GM20000 (cell line): ENCODE results near the gene CRYBG2.

Experiments used
- DNase-seq: peaks from one replicate; pipeline ENCODE4 v3.0.0; 2012; ENCODE audit warnings: low spot score
- CTCF ChIP-seq: IDR thresholded peaks from 2 replicates; pipeline ENCODE4 v1.5.1; 2012; ENCODE audit warnings: mild to moderate bottlenecking, control low read depth; ENCODE audit errors: extremely low read depth, missing control alignments

CRYBG2 gene, protein sequence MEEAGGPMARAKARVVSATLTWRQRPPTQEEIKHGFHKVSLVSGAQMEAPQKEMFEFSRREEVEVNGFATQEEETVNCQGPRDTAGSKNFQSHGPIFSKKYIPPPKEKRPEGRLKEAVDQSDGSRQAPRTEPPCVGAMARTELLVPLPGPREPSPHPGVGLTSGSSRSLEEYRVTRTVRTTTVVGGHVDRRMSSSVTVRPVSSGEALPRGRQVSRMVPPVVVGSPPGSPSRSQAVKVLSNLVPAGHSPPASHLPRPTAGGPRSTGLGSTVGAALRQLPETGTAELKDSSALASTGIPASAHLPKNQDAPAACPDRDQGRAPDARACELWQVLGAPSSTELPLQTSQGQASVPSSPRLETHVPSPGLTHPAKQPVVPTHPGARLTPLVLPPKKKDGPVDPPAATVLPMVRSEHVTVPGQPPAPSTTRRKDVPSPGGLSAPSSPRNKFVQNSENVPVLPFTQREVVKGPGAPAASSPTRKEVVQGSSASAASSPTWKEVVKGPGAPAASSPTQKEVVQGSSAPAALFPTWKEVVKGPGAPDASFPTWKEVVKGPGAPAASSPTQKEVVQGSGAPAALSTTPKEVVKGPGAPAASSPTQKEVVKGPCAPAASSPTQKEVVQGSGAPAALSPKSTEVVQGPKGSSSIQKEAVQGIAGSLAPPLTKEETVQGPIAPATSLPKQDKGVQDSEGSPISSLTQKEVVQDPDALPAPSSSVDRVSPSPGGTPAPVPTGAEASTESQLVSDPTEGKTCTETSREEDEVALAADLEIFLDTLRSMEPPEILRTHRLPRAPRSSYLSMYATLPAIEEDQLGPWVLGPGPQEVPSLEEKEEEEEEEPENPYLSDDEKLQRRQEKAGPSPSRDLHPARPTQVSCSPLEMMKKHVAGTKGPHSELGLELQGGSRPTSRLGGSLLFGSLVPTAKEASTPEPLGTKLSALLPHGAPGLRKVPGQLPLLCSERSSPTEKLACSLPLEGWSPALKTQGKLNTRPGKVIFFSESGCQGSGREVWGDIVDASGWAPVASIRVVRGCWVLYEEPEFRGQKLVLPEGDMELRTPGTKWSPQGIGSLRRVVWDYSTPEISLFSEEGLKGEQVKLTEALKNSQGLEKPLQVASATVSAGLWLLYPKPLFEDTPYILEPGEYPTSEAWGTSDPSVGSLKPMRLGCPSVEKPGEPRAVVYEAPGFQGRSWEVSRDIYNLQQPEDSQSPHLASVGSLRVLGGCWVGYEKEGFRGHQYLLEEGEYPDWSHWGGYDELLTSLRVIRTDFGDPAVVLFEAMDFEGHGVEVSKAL (N-terminal part only)

DNA sequence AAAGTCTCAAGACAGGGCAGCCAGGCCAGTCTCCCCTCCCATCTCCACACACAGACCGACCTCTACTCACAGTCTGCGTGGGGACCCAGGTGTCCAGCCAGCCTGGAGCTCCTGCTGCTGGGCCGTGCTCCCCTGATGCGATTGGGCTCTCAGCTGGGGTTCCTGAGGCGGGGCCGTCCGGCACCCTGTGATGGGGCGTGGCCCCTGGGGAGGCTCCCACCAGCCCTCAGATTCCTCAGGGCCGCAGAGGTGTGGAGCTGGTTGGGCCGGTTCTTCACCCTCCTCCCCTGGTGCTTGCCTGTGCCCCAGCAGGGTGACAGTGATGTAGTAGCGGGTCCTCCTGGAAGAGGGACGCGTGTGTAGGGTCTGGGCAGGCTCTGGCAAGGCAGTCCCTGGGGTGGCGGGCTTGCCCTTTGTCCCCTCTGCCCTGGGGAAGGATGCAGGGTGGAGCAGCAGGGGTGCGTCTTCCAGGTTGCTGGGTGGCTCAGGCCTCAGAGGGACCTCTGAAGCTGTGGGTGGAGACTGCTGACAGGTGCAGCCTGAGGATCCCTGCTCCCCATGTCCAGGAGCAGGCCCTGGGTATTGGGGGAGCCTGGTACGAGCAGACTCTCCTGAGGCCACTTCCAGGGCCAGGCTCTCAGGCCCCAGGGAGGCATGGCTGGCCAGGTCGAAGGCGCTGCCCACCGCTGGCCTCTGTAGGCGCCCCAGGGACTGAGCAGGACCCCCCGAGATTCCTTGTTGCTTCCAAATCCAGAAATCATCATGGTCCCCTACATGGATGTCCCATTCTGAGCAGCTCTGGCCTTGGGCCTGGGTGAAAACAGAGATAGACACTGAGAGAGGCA, at the start of gene CRYBG2:
CRYBG2 (minus strand) TSS at position 155 of the 845 bp plus-strand sequence. CDS start 7,473 bp downstream, outside the sequence.
- no peak for TF ChIP-seq CTCF
- no peak for DNase-seq

DNA sequence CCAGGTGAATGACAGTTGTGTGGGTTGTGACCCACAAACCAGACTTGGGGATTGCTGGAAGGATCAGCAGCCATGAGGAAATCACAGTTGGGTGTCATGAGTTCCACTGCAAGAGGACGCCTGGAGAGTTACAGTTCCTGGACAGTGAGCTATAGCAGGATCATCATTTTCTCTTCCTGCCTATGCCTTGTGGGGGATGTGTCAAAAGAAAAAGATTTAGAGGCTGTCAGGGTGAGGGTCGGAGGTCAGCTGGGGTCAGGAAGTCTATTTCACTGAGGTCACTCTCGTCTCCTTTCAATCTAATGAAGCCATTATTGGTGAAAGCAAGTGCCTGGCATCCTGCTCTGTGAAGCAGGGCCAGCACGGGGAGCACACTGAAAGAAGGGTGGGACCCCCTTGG, 49.7 kb upstream of the CRYBG2 start:
- TF ChIP-seq CTCF = no peak
- no peak for DNase-seq

DNA sequence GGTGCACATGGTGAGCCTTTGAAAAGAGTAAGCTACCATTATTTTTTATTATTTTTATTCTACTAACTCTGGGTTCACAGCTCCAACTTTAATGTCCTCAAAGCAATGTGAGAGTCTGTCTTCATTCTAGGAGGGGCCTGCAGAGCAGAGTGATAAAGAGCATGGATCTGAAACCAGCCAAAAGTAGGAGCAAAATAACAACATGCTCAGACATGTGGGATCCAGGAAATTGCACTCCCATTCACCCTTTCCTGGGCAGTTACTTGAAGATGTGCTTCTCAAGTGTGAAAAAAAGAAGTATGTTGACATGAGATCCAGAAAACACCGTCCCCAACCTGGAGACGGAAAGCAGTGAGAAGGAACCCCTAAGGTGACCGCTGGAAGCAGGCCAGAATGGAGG, 48.0 kb upstream of the CRYBG2 start:
- no peak for DNase-seq
- no peak for TF ChIP-seq CTCF

DNA sequence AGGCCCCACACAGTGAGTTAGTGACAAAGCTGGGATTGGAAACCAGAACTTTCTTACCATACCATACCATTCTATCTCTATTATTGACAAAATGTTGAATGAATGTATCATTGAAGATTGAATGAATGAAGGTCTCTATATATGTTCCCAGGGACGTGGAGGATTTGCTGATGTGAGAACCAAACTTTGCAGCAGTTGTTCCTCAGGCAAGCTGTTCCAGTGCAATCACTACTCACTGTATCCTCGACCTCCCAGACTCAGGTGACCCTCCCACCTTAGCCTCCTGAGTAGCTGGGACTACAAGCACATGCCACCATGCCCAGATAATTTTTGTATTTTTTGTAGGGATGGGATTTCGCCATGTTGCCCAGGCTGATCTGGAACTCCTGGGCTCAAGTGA, 45.1 kb upstream of the CRYBG2 start:
- no peak for TF ChIP-seq CTCF

DNA sequence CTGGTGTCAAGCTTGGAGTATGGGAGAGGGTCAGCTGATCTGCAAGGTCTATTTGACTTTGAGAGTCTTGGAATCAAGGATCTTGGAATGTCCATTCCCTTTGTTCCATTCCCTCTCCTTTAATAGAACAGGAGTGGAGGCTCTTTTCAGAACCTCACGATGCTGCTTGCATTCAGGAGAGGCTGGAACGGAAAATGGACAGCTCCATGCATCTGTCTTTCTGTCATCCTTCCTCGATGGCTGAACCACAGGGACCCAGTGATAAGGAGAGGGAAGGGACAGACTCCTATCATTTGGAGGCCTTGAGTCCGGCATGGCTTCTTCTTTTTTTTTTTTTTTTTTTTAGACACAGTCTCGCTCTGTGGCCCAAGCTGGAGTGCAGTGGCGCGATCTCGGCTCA, 41.8 kb upstream of the CRYBG2 start:
- no peak for TF ChIP-seq CTCF
- DNase-seq = no peak

More for the DNA sequence above, 45.1 kb upstream of the CRYBG2 start:
- DNase-seq = no peak

DNA sequence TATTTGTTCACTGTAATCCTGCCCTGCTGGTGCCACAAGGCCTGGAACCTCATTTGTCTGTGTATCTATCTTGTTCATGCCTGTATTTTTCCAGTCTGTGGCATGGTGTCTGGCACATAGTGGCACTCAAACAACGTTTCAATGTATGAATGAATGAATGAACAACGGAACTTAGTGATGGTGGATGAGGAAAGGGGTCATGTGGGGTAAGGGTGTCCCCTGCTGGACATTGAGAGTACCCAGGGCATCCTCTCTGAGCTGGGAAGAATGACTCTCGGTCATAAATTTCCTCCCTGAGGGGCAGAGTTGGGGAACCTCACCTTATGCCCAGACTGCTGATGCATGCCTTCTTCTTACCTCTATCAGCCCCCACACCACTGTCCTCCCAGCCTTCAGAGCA, 37.5 kb upstream of the CRYBG2 start:
- peak; percentile 25 for TF ChIP-seq CTCF
- DNase-seq = peak; percentile 42
